Activated CD8-positive, alpha-beta memory T cell treated with anti-CD3 and anti-CD28 coated beads for 4 hours (primary cell): ENCODE data around the gene SHROOM2.
"Not testable (repeated sequence)": the region's sequence is repeated elsewhere in the genome, so short reads cannot be mapped to it uniquely, and the experiment has no call there.

ENCODE experiments used
- DNase-seq, 2 donors: peaks; one replicate each; pipeline ENCODE4 v3.0.0-alpha.2; 2020; ENCODE audit warnings: low read depth in 2 of 2

Gene SHROOM2

GRCh38 chrX:9785944-9786797 is at the start of gene SHROOM2:
SHROOM2 (plus strand) TSS chrX:9786429; CDS start chrX:9786546, 117 bp downstream.
- DNase-seq, result no peak

DNA sequence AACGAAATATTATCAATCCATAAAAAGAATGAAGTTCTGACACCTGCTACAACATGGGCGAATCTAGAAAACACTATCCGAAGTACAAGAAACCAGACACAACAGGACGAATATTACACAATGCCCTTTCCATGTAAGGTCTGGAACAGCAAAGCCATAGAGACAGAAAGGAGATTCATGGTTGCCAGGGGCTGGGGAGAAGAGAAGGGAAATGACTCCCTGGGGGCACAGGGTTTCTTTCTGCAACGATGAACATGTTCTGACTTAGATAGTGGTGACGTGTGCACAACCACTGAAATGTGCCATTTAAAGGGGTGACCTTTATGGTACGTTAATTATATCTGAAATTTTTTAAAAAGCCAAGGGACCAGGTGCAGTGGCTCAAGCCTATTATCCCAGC is 48.9 kb upstream of the SHROOM2 start:
- no peak for DNase-seq

DNA sequence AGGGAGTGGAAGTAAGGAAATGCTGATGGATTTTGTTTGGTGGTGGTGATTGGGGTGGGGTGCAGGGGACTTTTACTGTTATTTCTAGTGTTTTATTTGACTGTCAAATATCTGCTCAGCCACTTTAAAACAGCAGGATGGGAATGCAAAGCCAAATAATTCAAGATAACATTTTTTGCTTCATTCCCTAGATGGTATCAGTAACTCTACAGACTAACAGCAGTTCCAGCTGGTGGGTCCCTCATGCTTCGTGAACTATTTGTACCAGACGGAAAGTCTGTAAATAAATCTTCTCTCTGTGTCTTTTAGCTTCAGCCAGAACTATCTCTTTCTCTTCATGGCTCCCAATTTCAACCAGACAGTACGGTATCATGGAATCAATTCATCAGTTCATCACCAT is 48.1 kb upstream of the SHROOM2 start:
- no peak for DNase-seq

GRCh38 chrX:9739130-9739529 is 47.1 kb upstream of the SHROOM2 start:
- DNase-seq, result no peak

DNA sequence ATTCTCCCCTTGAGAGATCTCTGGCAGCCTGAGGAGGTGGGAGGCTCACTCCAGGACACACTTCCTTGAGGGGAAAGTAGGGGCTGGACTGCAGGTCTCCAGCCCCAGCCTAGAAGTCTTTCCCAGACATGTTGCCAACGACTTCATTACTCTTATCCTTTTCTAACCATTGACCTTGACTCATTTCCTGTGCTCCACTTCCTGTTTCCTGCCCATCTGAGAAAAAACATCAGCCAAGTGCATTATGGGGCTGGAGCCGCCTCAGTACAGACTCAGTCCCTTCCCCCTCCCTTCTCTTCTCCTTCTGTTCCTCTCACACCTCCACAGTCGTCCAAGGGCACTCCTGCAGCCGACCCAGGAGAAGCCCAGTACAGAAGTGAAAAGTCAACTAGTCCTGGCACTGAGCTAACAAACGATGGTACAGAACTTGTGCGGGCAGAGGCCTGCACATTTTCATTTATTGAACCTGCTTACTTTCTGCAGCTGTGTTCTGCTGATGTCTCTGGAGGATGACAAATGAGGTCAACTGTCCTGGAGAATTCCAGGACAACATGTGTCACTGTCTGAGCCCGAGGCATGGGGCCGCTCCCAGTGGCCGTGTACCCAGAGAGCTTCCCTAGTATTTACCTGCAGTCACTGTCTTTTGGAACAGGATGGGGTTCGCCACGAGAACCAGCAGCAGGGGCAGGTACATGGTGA is 40.7 kb upstream of the SHROOM2 start:
- DNase-seq, result no peak

DNA sequence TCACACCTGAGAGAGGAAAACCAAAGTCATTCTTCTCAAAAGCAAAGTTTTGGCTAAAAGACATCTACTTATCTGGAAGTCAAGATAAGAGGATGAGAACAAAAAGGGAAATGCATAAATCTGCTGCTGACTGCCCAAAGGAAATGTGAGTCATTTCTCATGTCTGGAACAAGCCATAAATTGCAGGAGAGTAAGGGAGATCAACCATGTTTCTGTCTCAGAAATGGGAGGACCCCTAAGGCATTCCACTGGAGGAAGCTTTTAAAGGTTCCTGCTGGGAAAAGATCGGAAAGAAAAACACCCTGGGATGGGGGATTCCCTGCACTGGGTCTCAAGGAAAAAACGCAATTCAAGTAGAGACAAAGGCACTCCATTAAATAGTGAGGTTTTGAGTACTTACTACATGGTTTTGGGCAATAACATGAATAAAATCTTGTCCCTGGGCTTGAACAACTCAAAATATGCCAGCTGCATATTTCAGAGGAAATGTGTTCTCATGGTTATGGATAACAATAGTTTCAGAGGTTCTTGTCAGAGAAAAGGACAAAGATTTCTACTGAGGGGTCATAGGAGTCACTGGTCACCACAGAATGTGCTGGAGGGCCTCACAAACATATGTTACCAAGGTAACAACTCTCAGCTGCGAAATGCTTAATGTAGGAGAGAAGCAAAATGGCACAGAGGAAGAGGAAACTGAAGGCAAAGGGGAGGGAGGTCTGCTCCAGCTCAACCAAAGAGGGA is 39.9 kb upstream of the SHROOM2 start:
- DNase-seq, result no peak

- no peak for DNase-seq
These were observed 38.6 kb upstream of the SHROOM2 start for GRCh38 chrX:9747644-9748043.

- no peak for DNase-seq
These were observed 37.0 kb upstream of the SHROOM2 start for GRCh38 chrX:9749146-9749692.

DNA sequence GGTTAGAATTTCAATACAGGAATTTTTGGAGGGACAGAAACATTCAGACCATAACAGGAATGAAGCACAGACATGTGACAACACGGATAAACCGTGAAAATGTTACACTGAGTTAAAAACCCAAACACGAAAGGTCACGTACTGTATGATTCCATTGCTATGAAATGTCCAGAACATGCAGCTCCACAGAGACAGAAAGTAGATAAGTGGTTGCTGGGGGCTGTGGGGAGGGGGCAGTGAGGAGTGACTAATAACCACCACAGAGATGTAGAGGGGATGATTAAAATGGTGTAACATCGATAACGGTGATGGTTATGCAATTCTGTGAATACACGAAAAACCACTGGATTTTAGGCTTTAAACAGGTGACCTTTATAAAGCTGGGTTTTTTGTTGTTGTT is 28.9 kb upstream of the SHROOM2 start:
- no peak for DNase-seq

DNA sequence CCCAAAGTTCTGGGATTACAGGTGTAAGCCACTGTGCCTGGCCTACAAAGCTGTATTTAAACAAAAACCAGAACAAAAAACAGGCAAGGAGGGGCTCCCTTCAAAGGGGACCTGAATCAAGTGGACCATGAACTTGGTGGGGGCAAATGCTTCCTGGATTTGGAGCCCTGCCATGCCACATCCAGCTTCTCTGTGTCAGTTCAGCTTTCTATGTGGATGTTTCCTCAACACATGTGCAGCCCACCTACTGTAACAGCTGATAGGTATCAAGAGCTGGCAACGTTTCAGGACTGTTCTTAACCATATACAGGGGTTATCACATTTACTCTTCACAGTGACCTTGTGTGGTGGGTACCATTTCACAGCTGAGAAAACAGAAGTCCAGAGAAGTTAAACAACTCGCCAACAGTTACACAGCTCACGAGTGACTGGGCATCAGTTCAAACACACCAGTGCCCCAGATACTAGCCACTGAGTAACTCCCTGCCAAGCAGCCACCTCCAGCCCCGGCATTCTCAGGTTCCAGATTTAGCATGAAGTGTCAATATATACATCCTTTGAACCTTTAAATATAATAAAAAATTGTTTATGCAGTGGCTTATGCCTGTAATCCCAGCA is 28.1 kb upstream of the SHROOM2 start:
- DNase-seq, result no peak

- no peak for DNase-seq
These were observed 26.9 kb upstream of the SHROOM2 start for GRCh38 chrX:9759337-9759736.

- DNase-seq, result no peak
These were observed 21.0 kb upstream of the SHROOM2 start for GRCh38 chrX:9765072-9765736.

DNA sequence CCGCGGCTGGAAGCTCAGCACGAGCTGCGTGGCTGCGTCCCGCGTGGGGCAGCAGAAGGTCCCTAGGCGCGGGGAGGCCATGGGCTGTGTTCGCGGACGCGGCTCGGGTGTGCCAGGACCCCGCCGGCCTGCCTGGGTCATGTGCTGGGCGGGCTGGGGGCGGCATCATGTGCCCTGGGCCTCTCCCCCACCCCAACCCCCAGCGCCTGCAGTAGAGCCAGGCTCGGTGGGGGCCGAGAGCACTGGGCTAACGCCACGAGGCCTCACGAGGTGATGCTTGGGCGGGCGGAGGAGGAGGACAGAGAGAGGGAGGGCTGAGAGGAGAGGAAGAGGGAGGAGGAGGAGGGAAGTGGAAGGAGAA is 20.5 kb upstream of the SHROOM2 start, which contains the start of gene GPR143:
TSS of gene GPR143 (minus strand) at position 111 of the 361 bp plus-strand sequence. CDS start at position 81, 30 bp downstream.
- DNase-seq, result no peak

DNA sequence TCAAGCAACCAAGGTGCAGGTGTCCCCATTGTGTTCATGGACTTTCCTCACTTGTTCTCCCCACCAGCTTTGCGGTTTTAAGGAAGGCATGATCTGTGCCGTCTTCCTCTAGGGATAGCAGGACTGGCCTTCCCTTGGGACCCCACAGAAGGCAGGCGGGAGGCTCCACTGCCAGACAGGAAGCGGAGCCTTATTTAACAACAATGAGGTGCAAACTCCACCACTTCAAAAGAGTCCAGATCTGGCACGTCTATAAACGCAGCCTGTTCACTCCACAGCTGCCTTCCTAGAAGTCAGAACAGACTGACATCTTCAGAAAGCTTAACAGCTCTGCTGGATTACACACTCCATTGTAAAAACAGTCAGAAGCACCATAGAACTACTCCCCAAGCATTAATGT is 18.9 kb upstream of the SHROOM2 start:
- no peak for DNase-seq

GRCh38 chrX:9768321-9768839 is 17.8 kb upstream of the SHROOM2 start:
- not testable (repeated sequence) for DNase-seq

DNA sequence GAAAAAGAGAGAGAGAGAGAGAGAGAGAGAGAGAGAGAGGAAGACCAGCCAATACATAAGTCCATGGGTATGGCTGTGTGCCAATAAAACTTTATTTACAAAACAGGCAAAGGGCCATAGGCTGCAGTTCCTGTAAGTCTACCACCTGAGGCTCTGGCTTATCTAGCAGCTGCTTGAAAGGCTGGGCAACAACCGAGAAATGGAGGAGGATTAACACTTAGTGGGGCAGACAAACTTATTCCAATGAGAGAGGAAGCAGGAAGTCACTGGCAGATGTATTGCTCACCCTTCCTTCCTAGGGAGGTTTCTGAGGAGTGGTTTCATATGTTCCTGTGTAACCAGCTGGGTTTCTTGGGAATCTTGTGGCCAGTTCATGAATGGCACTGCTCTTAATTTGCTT is 15.9 kb upstream of the SHROOM2 start:
- no peak for DNase-seq

GRCh38 chrX:9772943-9773342 is 13.3 kb upstream of the SHROOM2 start:
- no peak for DNase-seq

DNA sequence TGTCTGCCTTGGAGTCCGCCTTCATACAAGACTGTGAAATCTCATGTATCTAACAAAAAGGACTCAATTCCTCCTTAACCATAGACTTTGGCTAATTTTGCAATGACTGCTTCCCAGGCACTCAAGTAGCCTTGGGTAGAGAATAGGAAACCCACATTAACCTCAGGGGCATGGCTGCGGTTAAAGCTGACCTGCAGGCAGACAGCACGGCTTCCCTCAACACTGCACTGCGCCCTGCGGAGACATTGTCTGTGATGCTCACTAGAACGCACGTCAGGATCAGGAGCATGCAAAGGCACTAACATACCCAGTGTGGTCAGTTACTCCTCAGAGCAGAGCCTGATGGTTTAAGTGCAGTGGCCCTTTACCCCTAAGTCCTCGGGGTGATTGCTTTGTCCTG is 10.3 kb upstream of the SHROOM2 start:
- no peak for DNase-seq

- DNase-seq, result no peak
These were observed 4.3 kb upstream of the SHROOM2 start for GRCh38 chrX:9781941-9782340.

DNA sequence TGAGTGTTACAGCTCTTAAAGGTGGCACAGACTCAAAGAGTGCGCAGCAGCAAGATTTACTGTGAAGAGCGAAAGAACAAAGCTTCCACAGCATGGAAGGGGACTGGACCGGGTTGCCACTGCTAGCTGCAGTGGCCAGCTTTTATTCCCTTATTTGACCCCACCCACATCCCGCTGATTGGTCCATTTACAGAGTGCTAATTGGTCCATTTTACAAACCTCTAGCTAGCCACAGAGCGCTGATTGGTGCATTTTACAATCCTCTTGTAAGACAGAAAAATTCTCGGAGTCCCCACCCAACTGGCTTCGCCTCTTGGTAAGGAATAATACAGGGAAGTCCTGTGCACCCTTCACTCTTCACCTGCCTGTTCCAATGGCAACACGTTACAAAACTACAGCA is 1.9 kb upstream of the SHROOM2 start:
- no peak for DNase-seq
